ENCODE data around the gene ELF2. TPM values are rescaled to one million over a fixed set of nuclear protein-coding genes. Genes with fewer than 3 reads are reported as not detected.

The ELF2 gene
- total and polyA plus RNA-seq, 2 donors (not counting 3 experiments of a cell fraction or from before 2014, with no cell fraction given) = 16.4 to 35.1 TPM

- no peak for TF ChIP-seq FOS (IDR thresholded peaks at IDR 0.05; ENCODE audit: borderline replicate concordance, insufficient read depth, low read length)
- no peak for TF ChIP-seq POLR2AphosphoS5 (IDR thresholded peaks at IDR 0.05; ENCODE audit: insufficient read depth, low read depth, low read length)
- no peak for TF ChIP-seq EZH2 (IDR thresholded peaks at IDR 0.05; ENCODE audit: borderline replicate concordance, low read depth, low read length, severe bottlenecking)
- no peak for TF ChIP-seq JUN (IDR thresholded peaks at IDR 0.05; ENCODE audit: borderline replicate concordance, insufficient read depth, insufficient read length, low read depth)
- no peak for TF ChIP-seq MAX (IDR thresholded peaks at IDR 0.05; ENCODE audit: insufficient read depth, insufficient read length)
- no peak for TF ChIP-seq MYC (IDR thresholded peaks at IDR 0.05; ENCODE audit: low read depth, low read length)
- TF ChIP-seq, protein P1, sequence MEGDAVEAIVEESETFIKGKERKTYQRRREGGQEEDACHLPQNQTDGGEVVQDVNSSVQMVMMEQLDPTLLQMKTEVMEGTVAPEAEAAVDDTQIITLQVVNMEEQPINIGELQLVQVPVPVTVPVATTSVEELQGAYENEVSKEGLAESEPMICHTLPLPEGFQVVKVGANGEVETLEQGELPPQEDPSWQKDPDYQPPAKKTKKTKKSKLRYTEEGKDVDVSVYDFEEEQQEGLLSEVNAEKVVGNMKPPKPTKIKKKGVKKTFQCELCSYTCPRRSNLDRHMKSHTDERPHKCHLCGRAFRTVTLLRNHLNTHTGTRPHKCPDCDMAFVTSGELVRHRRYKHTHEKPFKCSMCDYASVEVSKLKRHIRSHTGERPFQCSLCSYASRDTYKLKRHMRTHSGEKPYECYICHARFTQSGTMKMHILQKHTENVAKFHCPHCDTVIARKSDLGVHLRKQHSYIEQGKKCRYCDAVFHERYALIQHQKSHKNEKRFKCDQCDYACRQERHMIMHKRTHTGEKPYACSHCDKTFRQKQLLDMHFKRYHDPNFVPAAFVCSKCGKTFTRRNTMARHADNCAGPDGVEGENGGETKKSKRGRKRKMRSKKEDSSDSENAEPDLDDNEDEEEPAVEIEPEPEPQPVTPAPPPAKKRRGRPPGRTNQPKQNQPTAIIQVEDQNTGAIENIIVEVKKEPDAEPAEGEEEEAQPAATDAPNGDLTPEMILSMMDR (IDR thresholded peaks at IDR 0.05; ENCODE audit: extremely low read depth in 1 of 2, insufficient read depth in 1 of 2, low read depth in 1 of 2, low read length in 2 of 2) = no peak
- TF ChIP-seq GATA2 (IDR thresholded peaks at IDR 0.05; ENCODE audit: insufficient read depth, insufficient read length, low read depth, low read length) = no peak
- no peak for TF ChIP-seq POLR2A (IDR thresholded peaks at IDR 0.05; ENCODE audit: low read depth, low read length)
- dilution Hi-C loops (cut with MboI; ENCODE audit: extremely low pct_ligation_motif_present, low sequenced_read_pairs) = no loop called here
- H3K9ac ChIP-seq (replicated peaks; ENCODE audit: extremely low read depth, insufficient read depth, low read length) = no peak overlapping the region
- H3K36me3 ChIP-seq (ENCODE audit: control insufficient read depth in 2 of 2, extremely low read depth in 1 of 2, insufficient read depth in 2 of 2, low read length in 2 of 2) = peaks cover 0 to 5% of the 10 kb centered on the region in 2 experiments
- FAIRE-seq (no peak), DNase-seq (ENCODE audit: low read depth, low spot score) (no peak)
- H2AFZ ChIP-seq (ENCODE audit: low read depth, low read length) = no peak overlapping the region
- H3K27me3 ChIP-seq (ENCODE audit: control insufficient read depth in 2 of 2, insufficient read depth in 2 of 2, low read length in 2 of 2) = no peaks in the 10 kb centered on the region
- no peaks in the 10 kb centered on the region for H3K9me3 ChIP-seq (replicated peaks; ENCODE audit: control insufficient read depth, insufficient read depth, low read length)
- ChIA-PET POLR2A (no interaction called here), CTCF (interaction anchor here (1.4 kb wide), 1 partner anchor 8 kb away, joined by 15 read pairs; no protein-coding TSS in a partner anchor)
- BruUV-seq (replicated peaks) = no TSS peak
- no peak overlapping the region for H3K4me3 ChIP-seq (replicated peaks in 1 of 3; ENCODE audit: insufficient read depth in 1 of 3, low read depth in 1 of 3, low read length in 3 of 3)
- H3K9me1 ChIP-seq (replicated peaks; ENCODE audit: control insufficient read depth, extremely low read depth, insufficient read depth, low read length) = no peaks in the 10 kb centered on the region
- H3K4me2 ChIP-seq (ENCODE audit: insufficient read depth, low read length) = no peak overlapping the region
- H3K79me2 ChIP-seq (ENCODE audit: control insufficient read depth, insufficient read depth, low read length) = peaks cover 75% of the 10 kb centered on the region
- intact Hi-C loops (cut with micrococcal nuclease) = no loop called here
- H3K4me1 ChIP-seq (ENCODE audit: control insufficient read depth, extremely low read depth, insufficient read depth, low read length) = peaks cover 26% of the 10 kb centered on the region
- H3K27ac ChIP-seq (ENCODE audit: insufficient read depth, low read depth, low read length) = no peak overlapping the region
- peaks cover 7% of the 10 kb centered on the region for H4K20me1 ChIP-seq (replicated peaks; ENCODE audit: control insufficient read depth, extremely low read depth, insufficient read depth, low read length)
Observed at GRCh38 chr4:139038874-139039443, 138.1 kb downstream of the ELF2 start.
